PC-9 (cell line): ENCODE results near the gene PLXND1.

Source experiments
- CTCF ChIP-seq: fragments of 200-600 bp; sonication (generic); conservative IDR thresholded peaks from 2 replicates; pipeline ENCODE4 v1.6.1; 2017; ENCODE audit warnings: mixed run types, antibody characterized with exemption, mild to moderate bottlenecking, moderate library complexity
- EZH2 ChIP-seq: fragments of 200-600 bp; sonication (generic); IDR thresholded peaks from 2 replicates; pipeline ENCODE4 v1.8.0; 2017; ENCODE audit warnings: antibody characterized with exemption, low read depth

- TF ChIP-seq CTCF = no peak
- TF ChIP-seq EZH2 = no peak
These were observed 13.9 kb downstream of the PLXND1 start for GRCh38 chr3:129592381-129593131.
